ENCODE results near the gene FAHD2A. TPM values are rescaled to one million over a fixed set of nuclear protein-coding genes. Genes with fewer than 3 reads are reported as not detected.

Gene FAHD2A, protein sequence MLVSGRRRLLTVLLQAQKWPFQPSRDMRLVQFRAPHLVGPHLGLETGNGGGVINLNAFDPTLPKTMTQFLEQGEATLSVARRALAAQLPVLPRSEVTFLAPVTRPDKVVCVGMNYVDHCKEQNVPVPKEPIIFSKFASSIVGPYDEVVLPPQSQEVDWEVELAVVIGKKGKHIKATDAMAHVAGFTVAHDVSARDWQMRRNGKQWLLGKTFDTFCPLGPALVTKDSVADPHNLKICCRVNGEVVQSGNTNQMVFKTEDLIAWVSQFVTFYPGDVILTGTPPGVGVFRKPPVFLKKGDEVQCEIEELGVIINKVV
- 13.6 TPM for total RNA-seq

DNA sequence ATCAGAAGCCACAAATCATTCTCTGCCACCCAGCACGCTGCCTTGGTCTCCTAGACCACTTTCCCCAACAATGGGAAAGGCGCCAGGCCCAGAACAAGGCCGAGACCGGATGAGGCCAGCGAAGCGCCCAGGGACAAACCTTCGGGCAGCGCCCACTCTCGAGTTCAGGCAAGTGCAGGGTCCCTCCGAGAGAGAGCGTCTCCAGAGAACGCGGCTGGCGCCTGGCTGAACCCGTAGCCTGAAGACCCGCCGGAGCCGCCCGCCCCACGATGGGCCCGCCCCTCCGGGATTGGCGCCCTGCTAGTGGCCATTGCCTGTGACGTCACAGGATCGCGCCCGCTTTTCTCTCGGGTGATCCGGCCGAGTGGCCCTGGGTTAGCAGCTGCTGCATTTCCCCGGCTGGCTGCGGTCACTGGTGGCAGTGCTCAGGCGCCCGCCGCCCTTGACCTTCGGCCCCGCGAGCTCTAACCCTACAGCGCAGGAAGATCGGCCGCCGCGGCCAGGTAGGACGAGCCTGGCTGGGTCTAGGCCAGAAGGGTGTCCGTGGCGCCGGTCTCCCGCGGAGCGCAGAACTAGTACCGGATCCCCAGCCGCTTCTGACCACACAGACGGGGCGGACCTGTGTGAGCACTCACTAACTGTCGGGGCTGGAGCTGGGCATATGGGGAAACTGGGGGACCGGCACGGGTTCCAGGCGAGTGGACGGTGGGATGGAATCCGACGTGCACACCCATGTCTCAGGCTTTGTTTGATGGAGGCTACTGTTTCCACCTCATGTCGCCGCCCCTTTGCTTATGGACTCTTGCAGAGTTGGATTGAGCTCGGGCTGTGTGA, at the start of gene FAHD2A:
FAHD2A (plus strand) TSS at position 339 of the 834 bp plus-strand sequence. CDS start 2,851 bp downstream, outside the sequence.

Small RNA genes lying within 50 kb of the gene (small RNA-seq; reads per million reads assigned to genes)
- not detected for gene AC133104.2

Other genes starting within 250 kb of the FAHD2A start
- gene ZNF514, start 242.9 kb upstream of the FAHD2A start, total RNA-seq: 24.5 TPM
- gene ZNF2, start 236.9 kb upstream of the FAHD2A start, total RNA-seq: 8.8 TPM
- gene ZNF892, start 195.2 kb upstream of the FAHD2A start, total RNA-seq: 28.8 TPM
- 2.1 TPM for gene PROM2, start 128.3 kb upstream of the FAHD2A start, total RNA-seq
- gene KCNIP3, start 105.4 kb upstream of the FAHD2A start, total RNA-seq: 12.7 TPM
- not detected for gene TRIM43B, start 82.0 kb downstream of the FAHD2A start, total RNA-seq
- not detected for gene TRIM43, start 189.3 kb downstream of the FAHD2A start, total RNA-seq

All from diencephalon (tissue), 1 donor.